Measurements from ENCODE around the gene YIF1A. TPM values are rescaled to one million over a fixed set of nuclear protein-coding genes. Genes with fewer than 3 reads are reported as not detected.

The YIF1A gene
- polyA plus RNA-seq, 1 donor (not counting 4 experiments of a cell fraction or from before 2014, with no cell fraction given): 80.3 TPM

- dilution Hi-C loops (cut with MboI; ENCODE audit: extremely low pct_ligation_motif_present, low sequenced_read_pairs): no loop called here
- peaks cover 16% of the 10 kb centered on the region for H3K4me1 ChIP-seq (ENCODE audit: control insufficient read depth, extremely low read depth, insufficient read depth, low read length)
- peaks cover 4% of the 10 kb centered on the region in 2 experiments for H3K36me3 ChIP-seq (ENCODE audit: control insufficient read depth in 2 of 2, extremely low read depth in 1 of 2, insufficient read depth in 2 of 2, low read length in 2 of 2)
- DNase-seq (ENCODE audit: low read depth, low spot score): no peak
- no peak for FAIRE-seq
- H3K27ac ChIP-seq (ENCODE audit: control insufficient read depth, insufficient read depth, low read length): no peak overlapping the region
- peaks cover 29% of the 10 kb centered on the region for H3K27me3 ChIP-seq (ENCODE audit: control insufficient read depth, extremely low read depth, insufficient read depth, low read length)
- no peak overlapping the region for H3K4me3 ChIP-seq (ENCODE audit: control insufficient read depth in 2 of 3, extremely low read depth in 1 of 3, insufficient read depth in 2 of 3, low read depth in 1 of 3, low read length in 3 of 3)
- H3K4me2 ChIP-seq (ENCODE audit: control insufficient read depth, extremely low read depth, insufficient read depth, low read depth, low read length): peak overlapping the region; percentile 48
- no peak overlapping the region for H2AFZ ChIP-seq (ENCODE audit: control insufficient read depth, low read length)
- TF ChIP-seq EZH2 (IDR thresholded peaks at IDR 0.05; ENCODE audit: low read length): peak; percentile 56
- TF ChIP-seq, protein P1, sequence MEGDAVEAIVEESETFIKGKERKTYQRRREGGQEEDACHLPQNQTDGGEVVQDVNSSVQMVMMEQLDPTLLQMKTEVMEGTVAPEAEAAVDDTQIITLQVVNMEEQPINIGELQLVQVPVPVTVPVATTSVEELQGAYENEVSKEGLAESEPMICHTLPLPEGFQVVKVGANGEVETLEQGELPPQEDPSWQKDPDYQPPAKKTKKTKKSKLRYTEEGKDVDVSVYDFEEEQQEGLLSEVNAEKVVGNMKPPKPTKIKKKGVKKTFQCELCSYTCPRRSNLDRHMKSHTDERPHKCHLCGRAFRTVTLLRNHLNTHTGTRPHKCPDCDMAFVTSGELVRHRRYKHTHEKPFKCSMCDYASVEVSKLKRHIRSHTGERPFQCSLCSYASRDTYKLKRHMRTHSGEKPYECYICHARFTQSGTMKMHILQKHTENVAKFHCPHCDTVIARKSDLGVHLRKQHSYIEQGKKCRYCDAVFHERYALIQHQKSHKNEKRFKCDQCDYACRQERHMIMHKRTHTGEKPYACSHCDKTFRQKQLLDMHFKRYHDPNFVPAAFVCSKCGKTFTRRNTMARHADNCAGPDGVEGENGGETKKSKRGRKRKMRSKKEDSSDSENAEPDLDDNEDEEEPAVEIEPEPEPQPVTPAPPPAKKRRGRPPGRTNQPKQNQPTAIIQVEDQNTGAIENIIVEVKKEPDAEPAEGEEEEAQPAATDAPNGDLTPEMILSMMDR (optimal IDR thresholded peaks at IDR 0.05 in 1 of 3, IDR thresholded peaks at IDR 0.05 in 1 of 3, conservative IDR thresholded peaks at IDR 0.05 in 1 of 3; ENCODE audit: extremely low read depth in 1 of 3, insufficient read depth in 2 of 3, low read length in 3 of 3): no peak
- no peaks in the 10 kb centered on the region for H3K9me1 ChIP-seq (ENCODE audit: control insufficient read depth, extremely low read depth, insufficient read depth, low read length)
- H3K79me2 ChIP-seq (ENCODE audit: control insufficient read depth, insufficient read depth, low read length): peaks cover 20% of the 10 kb centered on the region
- H3K9ac ChIP-seq (ENCODE audit: control insufficient read depth, extremely low read depth, insufficient read depth, low read length): no peak overlapping the region
- no peaks in the 10 kb centered on the region for H3K9me3 ChIP-seq (ENCODE audit: control insufficient read depth, low read depth, low read length)
- no peaks in the 10 kb centered on the region for H4K20me1 ChIP-seq (ENCODE audit: control insufficient read depth, extremely low read depth, insufficient read depth, low read length)
These were observed 2.4 kb upstream of the YIF1A start for GRCh38 chr11:66291303-66291705.

DNA sequence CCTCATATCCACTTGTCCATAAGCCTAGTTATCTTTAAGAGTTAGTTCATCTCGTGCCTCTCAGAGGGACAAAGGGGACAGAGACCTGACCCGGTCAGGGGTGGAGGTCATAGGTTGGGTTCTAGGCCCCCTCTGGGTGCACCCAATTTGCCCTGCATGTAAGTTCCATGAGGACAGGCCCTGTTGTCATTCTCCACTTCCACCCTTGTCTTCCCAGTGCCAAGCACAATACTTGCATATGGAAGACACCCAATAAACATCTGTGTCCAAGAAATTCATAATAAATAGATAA is 1.3 kb upstream of the YIF1A start:
- Histone ChIP-seq H3K27me3 (ENCODE audit: control insufficient read depth, extremely low read depth, insufficient read depth, low read length) (peaks cover 29% of the 10 kb centered on the region), H2AFZ (ENCODE audit: control insufficient read depth, low read length) (no peak overlapping the region), H3K4me3 (ENCODE audit: control insufficient read depth in 2 of 3, extremely low read depth in 1 of 3, insufficient read depth in 2 of 3, low read depth in 1 of 3, low read length in 3 of 3) (peak overlapping the region in 1 of 3 experiments; percentile 68), H3K9me3 (ENCODE audit: control insufficient read depth, low read depth, low read length) (no peaks in the 10 kb centered on the region), H3K4me1 (ENCODE audit: control insufficient read depth, extremely low read depth, insufficient read depth, low read length) (peaks cover 16% of the 10 kb centered on the region), H3K4me2 (ENCODE audit: control insufficient read depth, extremely low read depth, insufficient read depth, low read depth, low read length) (peak overlapping the region; percentile 69), H3K79me2 (ENCODE audit: control insufficient read depth, insufficient read depth, low read length) (peaks cover 26% of the 10 kb centered on the region), H3K36me3 (ENCODE audit: control insufficient read depth in 2 of 2, extremely low read depth in 1 of 2, insufficient read depth in 2 of 2, low read length in 2 of 2) (peaks cover 4 to 5% of the 10 kb centered on the region in 2 experiments), H4K20me1 (ENCODE audit: control insufficient read depth, extremely low read depth, insufficient read depth, low read length) (no peaks in the 10 kb centered on the region), H3K27ac (ENCODE audit: control insufficient read depth, insufficient read depth, low read length) (no peak overlapping the region), H3K9me1 (ENCODE audit: control insufficient read depth, extremely low read depth, insufficient read depth, low read length) (no peaks in the 10 kb centered on the region), H3K9ac (ENCODE audit: control insufficient read depth, extremely low read depth, insufficient read depth, low read length) (no peak overlapping the region)
- TF ChIP-seq, protein P1 (optimal IDR thresholded peaks at IDR 0.05 in 1 of 3, IDR thresholded peaks at IDR 0.05 in 1 of 3, conservative IDR thresholded peaks at IDR 0.05 in 1 of 3; ENCODE audit: extremely low read depth in 1 of 3, insufficient read depth in 2 of 3, low read length in 3 of 3): no peak
- TF ChIP-seq EZH2 (IDR thresholded peaks at IDR 0.05; ENCODE audit: low read length): no peak
- dilution Hi-C loops (cut with MboI; ENCODE audit: extremely low pct_ligation_motif_present, low sequenced_read_pairs): no loop called here
- FAIRE-seq: no peak
- DNase-seq (ENCODE audit: low read depth, low spot score): no peak
